ENCODE results near the gene WDR4. TPM values are rescaled to one million over a fixed set of nuclear protein-coding genes. Genes with fewer than 3 reads are reported as not detected.
"Not testable (repeated sequence)": the region's sequence is repeated elsewhere in the genome, so short reads cannot be mapped to it uniquely, and the experiment has no call there.

WDR4 gene
- total RNA-seq, 1 donor from 2014 or later = 19.8 TPM

- not testable (repeated sequence) for ATAC-seq
Measured at GRCh38 chr21:42875811-42876210, 3.5 kb downstream of the WDR4 start.

GRCh38 chr21:42873096-42873495 is 6.2 kb downstream of the WDR4 start:
- ATAC-seq = no peak

GRCh38 chr21:42868196-42868595 is 11.1 kb downstream of the WDR4 start:
- peak; percentile 8 for ATAC-seq

- no peak for ATAC-seq
Measured at GRCh38 chr21:42865776-42866160, 13.6 kb downstream of the WDR4 start.

- ATAC-seq = no peak
Measured at GRCh38 chr21:42864815-42865775, 14.2 kb downstream of the WDR4 start.

GRCh38 chr21:42864286-42864685 is 15.1 kb downstream of the WDR4 start:
- no peak for ATAC-seq

GRCh38 chr21:42863504-42863870 is 15.9 kb downstream of the WDR4 start:
- ATAC-seq = no peak

- peak; percentile 80 for ATAC-seq
Measured at GRCh38 chr21:42862774-42863503, 16.4 kb downstream of the WDR4 start.

- no peak for ATAC-seq
Measured at GRCh38 chr21:42861848-42862400, 17.4 kb downstream of the WDR4 start.

- ATAC-seq = no peak
Measured at GRCh38 chr21:42861311-42861847, 18.0 kb downstream of the WDR4 start.

GRCh38 chr21:42860345-42860744 is 19.0 kb downstream of the WDR4 start:
- no peak for ATAC-seq

GRCh38 chr21:42859891-42860230 is 19.5 kb downstream of the WDR4 start:
- ATAC-seq = no peak

- no peak for ATAC-seq
Measured at GRCh38 chr21:42858957-42859890, 20.1 kb downstream of the WDR4 start.

GRCh38 chr21:42858185-42858847 is 21.0 kb downstream of the WDR4 start:
- ATAC-seq = no peak

- no peak for ATAC-seq
Measured at GRCh38 chr21:42857216-42857615, 22.1 kb downstream of the WDR4 start.

- no peak for ATAC-seq
Measured at GRCh38 chr21:42855937-42856335, 23.4 kb downstream of the WDR4 start.

GRCh38 chr21:42855171-42855936 is 24.0 kb downstream of the WDR4 start:
- ATAC-seq = no peak

- ATAC-seq = no peak
Measured at GRCh38 chr21:42854246-42855010, 24.9 kb downstream of the WDR4 start.

- no peak for ATAC-seq
Measured at GRCh38 chr21:42853621-42854020, 25.7 kb downstream of the WDR4 start.
